C4-2B (cell line): ENCODE data around the gene DENND1C.
A peak's percentile ranks its signal among the peaks of the same experiment; 100 is the strongest.

Source experiments
- H3K27ac ChIP-seq: fragments of 450-650 bp; 2 replicates; pipeline ENCODE4 v1.5.1; 2017
- CTCF ChIP-seq: fragments of 450-650 bp; conservative IDR thresholded peaks from 2 replicates; pipeline ENCODE4 v1.5.1; 2017; ENCODE audit warnings: mild to moderate bottlenecking
- ZFX ChIP-seq: fragments of 450-650 bp; IDR thresholded peaks from 2 replicates; pipeline ENCODE4 v1.6.1; 2017

The DENND1C gene

GRCh38 chr19:6423499-6424194 lies 57.9 kb downstream of the DENND1C start:
- no peak for TF ChIP-seq CTCF
- TF ChIP-seq ZFX, result no peak
- H3K27ac ChIP-seq, result peak overlapping the region; percentile 88

GRCh38 chr19:6421075-6422014 lies 60.2 kb downstream of the DENND1C start:
- TF ChIP-seq CTCF (no peak), ZFX (no peak)
- H3K27ac ChIP-seq, result no peak overlapping the region

GRCh38 chr19:6418562-6418932 lies 63.0 kb downstream of the DENND1C start:
- H3K27ac ChIP-seq, result no peak overlapping the region
- TF ChIP-seq CTCF (no peak), ZFX (no peak)

GRCh38 chr19:6417713-6418561 lies 63.6 kb downstream of the DENND1C start:
- TF ChIP-seq ZFX, result no peak
- TF ChIP-seq CTCF, result no peak; the same call in 1 of the 2 replicates

More at GRCh38 chr19:6417713-6418561, 63.6 kb downstream of the DENND1C start:
- H3K27ac ChIP-seq, result no peak overlapping the region
